Measurements from ENCODE around the gene TAGLN. TPM values are rescaled to one million over a fixed set of nuclear protein-coding genes. Genes with fewer than 3 reads are reported as not detected.

Gene TAGLN
- total and polyA plus RNA-seq, 2 of the 8 experiments (the other 6 are each of a cell fraction or from before 2014, with no cell fraction given), result 140 to 300 TPM

- Histone ChIP-seq H2BK5ac (ENCODE audit: low read depth, low read length) (no peak overlapping the region), H2BK15ac (ENCODE audit: low read length) (no peak overlapping the region), H3K18ac (ENCODE audit: extremely low read depth, low read length) (no peak overlapping the region), H3K4ac (replicated peaks; ENCODE audit: insufficient read length, low read depth, low read length) (no peak overlapping the region), H3K27me3 (replicated peaks in 1 of 4; ENCODE audit: control insufficient read depth in 3 of 4, extremely low read depth in 1 of 4, insufficient read depth in 3 of 4, low read length in 3 of 4) (no peaks in the 10 kb centered on the region), H4K20me1 (replicated peaks in 1 of 2; ENCODE audit: control insufficient read depth in 1 of 2, insufficient read depth in 2 of 2, low read length in 2 of 2) (peaks cover 2% of the 10 kb centered on the region in 2 experiments), H3K27ac (ENCODE audit: low read depth, low read length) (no peak overlapping the region), H3K36me3 (ENCODE audit: control insufficient read depth in 2 of 4, insufficient read depth in 4 of 4, low read length in 3 of 4) (peaks cover 0 to 11% (median 1%) of the 10 kb centered on the region in 4 experiments; a peak in 3 of 8 replicates), H3K23me2 (ENCODE audit: low read depth, low read length) (no peaks in the 10 kb centered on the region), H3K4me1 (replicated peaks in 1 of 4; ENCODE audit: control insufficient read depth in 3 of 4, insufficient read depth in 4 of 4, low read length in 3 of 4) (peaks cover 3 to 6% (median 5%) of the 10 kb centered on the region in 4 experiments), H3K79me2 (ENCODE audit: control insufficient read depth in 1 of 2, insufficient read depth in 2 of 2, low read length in 2 of 2) (no peaks in the 10 kb centered on the region), H4K8ac (ENCODE audit: extremely low read depth, insufficient read depth, low read length) (no peak overlapping the region), H3K4me2 (ENCODE audit: insufficient read depth in 1 of 2, low read depth in 2 of 2, low read length in 2 of 2) (no peak overlapping the region), H3K9ac (replicated peaks in 1 of 4; ENCODE audit: extremely low read depth in 1 of 4, low read depth in 3 of 4, low read length in 3 of 4) (no peak overlapping the region), H3K4me3 (ENCODE audit: extremely low read depth in 1 of 4, insufficient read depth in 2 of 4, low read depth in 3 of 4, low read length in 4 of 4) (no peak overlapping the region), H2BK20ac (ENCODE audit: low read length) (no peak overlapping the region), H4K5ac (ENCODE audit: insufficient read length, low read depth, low read length) (no peak overlapping the region), H3K23ac (ENCODE audit: insufficient read length) (no peak overlapping the region), H2BK120ac (replicated peaks; ENCODE audit: low read depth, low read length) (no peak overlapping the region), H2BK12ac (ENCODE audit: low read depth, low read length) (no peak overlapping the region), H2AK5ac (ENCODE audit: low read depth, low read length) (no peak overlapping the region), H3K9me3 (ENCODE audit: insufficient read depth in 2 of 2, low read depth in 1 of 2, low read length in 1 of 2) (no peaks in the 10 kb centered on the region), H2AFZ (ENCODE audit: low read length) (no peak overlapping the region), H4K91ac (replicated peaks; ENCODE audit: insufficient read length, low read length) (no peak overlapping the region), H3K79me1 (ENCODE audit: low read depth, low read length) (no peaks in the 10 kb centered on the region), H3K56ac (replicated peaks; ENCODE audit: insufficient read length, low read depth, low read length) (no peak overlapping the region), H3K14ac (ENCODE audit: insufficient read length) (no peak overlapping the region)
- WGBS, 2 experiments (ENCODE audit: extremely low coverage in 1 of 2, insufficient coverage in 1 of 2, insufficient read length in 1 of 2, insufficient replicate concordance in 2 of 2, low coverage in 1 of 2, low lambda C conversion rate in 2 of 2, missing lambda C conversion rate in 1 of 2), result 91% methylated on average over 14 of the region's 15 CpGs; no CpG with 5 or more reads in 1 of the 2 experiments
- FAIRE-seq (no peak), DNase-seq (ENCODE audit: low read depth in 1 of 2, low spot score in 2 of 2) (no peak)
- ChIA-PET CTCF (ENCODE audit: partially characterized antibody) (interaction anchor here (0.9 to 18.7 kb wide), 5 partner anchors 10 to 29 kb away, joined by 3 to 449 read pairs (median 9); partner anchors contain the start of genes PCSK7, RNF214 and SIDT2), POLR2A (ENCODE audit: partially characterized antibody) (interaction anchor here (0.6 to 2.3 kb wide), 5 partner anchors 12 to 151 kb away, joined by 3 to 10 read pairs (median 4); no protein-coding TSS in a partner anchor)
- TF ChIP-seq ATF3 (IDR thresholded peaks at IDR 0.05; ENCODE audit: insufficient read depth, low read depth, low read length), result no peak
- TF ChIP-seq ASH2L (IDR thresholded peaks at IDR 0.05; ENCODE audit: low read length), result no peak
- TF ChIP-seq GTF2F1 (IDR thresholded peaks at IDR 0.05; ENCODE audit: borderline replicate concordance, low read depth, low read length), result no peak
- no peak for TF ChIP-seq PHF8 (conservative IDR thresholded peaks at IDR 0.05; ENCODE audit: low read depth, low read length)
- TF ChIP-seq CHD2 (IDR thresholded peaks at IDR 0.05; ENCODE audit: low read length), result no peak
- TF ChIP-seq POU5F1 (IDR thresholded peaks at IDR 0.05; ENCODE audit: low read depth, low read length), result no peak
- TF ChIP-seq KDM5A (IDR thresholded peaks at IDR 0.05; ENCODE audit: low read length), result no peak
- TF ChIP-seq ATF2 (IDR thresholded peaks at IDR 0.05; ENCODE audit: low read length), result no peak
- no peak for TF ChIP-seq CEBPB (IDR thresholded peaks at IDR 0.05; ENCODE audit: low read depth, low read length)
These were observed 5.8 kb upstream of the TAGLN start for GRCh38 chr11:117193130-117194020.
